T-helper 1 cell treated with Interleukin-12 subunit alpha and Interleukin-12 subunit beta and Interleukin-4 antibody, amounts not matched to agents 30 μg/mL and 1 μg/mL, for 36 hours (primary cell): ENCODE measurements around the gene CACNA1H.

Source experiments
- H3K27ac Mint-ChIP-seq: one replicate; pipeline ENCODE4 v1.8.0; 2021; ENCODE audit warnings: mild to moderate bottlenecking, mixed read lengths
- H3K27me3 Mint-ChIP-seq: one replicate; pipeline ENCODE4 v1.8.0; 2021; ENCODE audit warnings: low read depth, mixed read lengths
- H3K36me3 Mint-ChIP-seq: one replicate; pipeline ENCODE4 v1.8.0; 2021; ENCODE audit warnings: low read depth, mixed read lengths
- H3K4me1 Mint-ChIP-seq: one replicate; pipeline ENCODE4 v1.8.0; 2021; ENCODE audit warnings: low read depth, mixed read lengths
- H3K4me3 Mint-ChIP-seq: one replicate; pipeline ENCODE4 v1.8.0; 2021; ENCODE audit warnings: mild to moderate bottlenecking, moderate library complexity, mixed read lengths
- H3K9me3 Mint-ChIP-seq: one replicate; pipeline ENCODE4 v1.8.0; 2021; ENCODE audit warnings: mixed read lengths

Gene CACNA1H

DNA sequence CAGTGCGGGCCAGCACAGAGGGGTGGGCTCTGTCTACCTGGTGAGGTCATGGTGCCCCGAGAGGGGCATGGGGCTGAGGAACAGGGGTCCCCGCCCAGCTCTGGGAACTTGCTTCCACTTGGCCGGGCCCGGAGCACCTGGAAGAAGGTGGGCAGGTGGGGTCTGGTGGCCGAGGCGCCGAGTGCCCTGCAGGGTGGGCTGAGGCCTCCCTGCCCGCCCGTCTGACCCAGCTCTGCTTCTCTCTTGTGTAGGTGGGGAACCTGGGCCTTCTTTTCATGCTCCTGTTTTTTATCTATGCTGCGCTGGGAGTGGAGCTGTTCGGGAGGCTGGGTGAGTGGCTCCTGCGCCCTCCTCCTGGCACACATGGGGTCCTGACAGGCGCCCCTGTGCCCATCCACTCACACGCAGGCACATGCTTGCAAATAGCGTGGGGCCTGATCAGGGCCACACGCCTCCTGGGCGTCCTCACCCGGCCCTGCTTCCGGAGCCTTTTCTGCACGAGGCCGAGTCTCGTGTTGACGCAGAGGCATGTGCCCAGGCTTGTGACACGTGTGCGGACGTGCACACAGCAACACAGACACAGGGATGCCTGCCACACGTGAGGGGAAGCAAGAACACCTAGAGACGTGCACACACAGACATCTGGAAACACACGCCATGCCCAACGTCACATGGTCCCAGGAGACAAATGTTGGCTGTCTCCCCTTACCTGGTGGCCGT lies 63.9 kb downstream of the CACNA1H start:
- Mint-ChIP-seq H3K4me1 (no peaks in the 10 kb centered on the region), H3K27ac (no peak overlapping the region), H3K4me3 (no peak overlapping the region), H3K36me3 (no peaks in the 10 kb centered on the region), H3K27me3 (no peaks in the 10 kb centered on the region), H3K9me3 (no peaks in the 10 kb centered on the region)

DNA sequence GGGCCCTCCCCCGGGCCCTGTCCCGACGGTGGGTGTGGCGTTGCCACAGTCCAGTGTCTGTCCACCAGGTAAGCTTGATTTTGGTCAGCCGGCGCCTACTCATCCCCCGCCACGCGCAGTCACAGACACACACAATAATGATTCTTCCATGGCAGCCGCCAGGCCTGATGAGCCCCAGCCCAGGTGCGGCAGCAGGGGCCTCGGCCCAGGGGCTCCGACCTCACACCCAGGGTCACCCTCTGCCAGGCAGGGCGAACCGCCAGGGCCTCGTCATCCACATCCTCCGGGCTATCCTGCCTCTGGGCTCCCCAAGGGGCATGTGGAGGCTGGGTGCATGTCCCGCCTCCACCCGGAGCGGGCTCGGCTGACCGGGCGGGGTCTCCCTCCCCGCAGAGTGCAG lies 64.6 kb downstream of the CACNA1H start:
- Mint-ChIP-seq H3K4me3 (no peak overlapping the region), H3K4me1 (no peaks in the 10 kb centered on the region), H3K9me3 (no peaks in the 10 kb centered on the region), H3K27ac (no peak overlapping the region), H3K36me3 (no peaks in the 10 kb centered on the region), H3K27me3 (no peaks in the 10 kb centered on the region)

- Mint-ChIP-seq H3K9me3 (no peaks in the 10 kb centered on the region), H3K4me3 (no peak overlapping the region), H3K27ac (no peak overlapping the region), H3K4me1 (no peaks in the 10 kb centered on the region), H3K27me3 (no peaks in the 10 kb centered on the region), H3K36me3 (no peaks in the 10 kb centered on the region)
Measured at GRCh38 chr16:1218061-1218929, 65.4 kb downstream of the CACNA1H start.

- Mint-ChIP-seq H3K9me3 (no peaks in the 10 kb centered on the region), H3K4me3 (no peak overlapping the region), H3K36me3 (no peaks in the 10 kb centered on the region), H3K27ac (no peak overlapping the region), H3K4me1 (no peaks in the 10 kb centered on the region), H3K27me3 (no peaks in the 10 kb centered on the region)
Measured at GRCh38 chr16:1218930-1219611, 66.2 kb downstream of the CACNA1H start.

GRCh38 chr16:1220098-1220728 lies 67.3 kb downstream of the CACNA1H start:
- Mint-ChIP-seq H3K27ac (no peak overlapping the region), H3K27me3 (no peaks in the 10 kb centered on the region), H3K4me3 (no peak overlapping the region), H3K9me3 (no peaks in the 10 kb centered on the region), H3K36me3 (no peaks in the 10 kb centered on the region), H3K4me1 (no peaks in the 10 kb centered on the region)

DNA sequence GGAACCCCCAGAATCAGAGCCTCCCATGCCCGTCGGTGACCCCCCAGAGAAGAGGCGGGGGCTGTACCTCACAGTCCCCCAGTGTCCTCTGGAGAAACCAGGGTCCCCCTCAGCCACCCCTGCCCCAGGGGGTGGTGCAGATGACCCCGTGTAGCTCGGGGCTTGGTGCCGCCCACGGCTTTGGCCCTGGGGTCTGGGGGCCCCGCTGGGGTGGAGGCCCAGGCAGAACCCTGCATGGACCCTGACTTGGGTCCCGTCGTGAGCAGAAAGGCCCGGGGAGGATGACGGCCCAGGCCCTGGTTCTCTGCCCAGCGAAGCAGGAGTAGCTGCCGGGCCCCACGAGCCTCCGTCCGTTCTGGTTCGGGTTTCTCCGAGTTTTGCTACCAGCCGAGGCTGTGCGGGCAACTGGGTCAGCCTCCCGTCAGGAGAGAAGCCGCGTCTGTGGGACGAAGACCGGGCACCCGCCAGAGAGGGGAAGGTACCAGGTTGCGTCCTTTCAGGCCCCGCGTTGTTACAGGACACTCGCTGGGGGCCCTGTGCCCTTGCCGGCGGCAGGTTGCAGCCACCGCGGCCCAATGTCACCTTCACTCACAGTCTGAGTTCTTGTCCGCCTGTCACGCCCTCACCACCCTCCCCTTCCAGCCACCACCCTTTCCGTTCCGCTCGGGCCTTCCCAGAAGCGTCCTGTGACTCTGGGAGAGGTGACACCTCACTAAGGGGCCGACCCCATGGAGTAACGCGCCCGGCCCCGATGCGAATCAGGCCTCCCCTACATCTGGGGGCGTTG lies 68.1 kb downstream of the CACNA1H start:
- Mint-ChIP-seq H3K9me3 (no peaks in the 10 kb centered on the region), H3K27ac (no peak overlapping the region), H3K36me3 (no peaks in the 10 kb centered on the region), H3K4me1 (no peaks in the 10 kb centered on the region), H3K27me3 (no peaks in the 10 kb centered on the region), H3K4me3 (no peak overlapping the region)

- Mint-ChIP-seq H3K36me3 (no peaks in the 10 kb centered on the region), H3K4me3 (no peak overlapping the region), H3K4me1 (no peaks in the 10 kb centered on the region), H3K27ac (no peak overlapping the region), H3K27me3 (no peaks in the 10 kb centered on the region), H3K9me3 (no peaks in the 10 kb centered on the region)
Measured at GRCh38 chr16:1221628-1222552, 69.0 kb downstream of the CACNA1H start.

DNA sequence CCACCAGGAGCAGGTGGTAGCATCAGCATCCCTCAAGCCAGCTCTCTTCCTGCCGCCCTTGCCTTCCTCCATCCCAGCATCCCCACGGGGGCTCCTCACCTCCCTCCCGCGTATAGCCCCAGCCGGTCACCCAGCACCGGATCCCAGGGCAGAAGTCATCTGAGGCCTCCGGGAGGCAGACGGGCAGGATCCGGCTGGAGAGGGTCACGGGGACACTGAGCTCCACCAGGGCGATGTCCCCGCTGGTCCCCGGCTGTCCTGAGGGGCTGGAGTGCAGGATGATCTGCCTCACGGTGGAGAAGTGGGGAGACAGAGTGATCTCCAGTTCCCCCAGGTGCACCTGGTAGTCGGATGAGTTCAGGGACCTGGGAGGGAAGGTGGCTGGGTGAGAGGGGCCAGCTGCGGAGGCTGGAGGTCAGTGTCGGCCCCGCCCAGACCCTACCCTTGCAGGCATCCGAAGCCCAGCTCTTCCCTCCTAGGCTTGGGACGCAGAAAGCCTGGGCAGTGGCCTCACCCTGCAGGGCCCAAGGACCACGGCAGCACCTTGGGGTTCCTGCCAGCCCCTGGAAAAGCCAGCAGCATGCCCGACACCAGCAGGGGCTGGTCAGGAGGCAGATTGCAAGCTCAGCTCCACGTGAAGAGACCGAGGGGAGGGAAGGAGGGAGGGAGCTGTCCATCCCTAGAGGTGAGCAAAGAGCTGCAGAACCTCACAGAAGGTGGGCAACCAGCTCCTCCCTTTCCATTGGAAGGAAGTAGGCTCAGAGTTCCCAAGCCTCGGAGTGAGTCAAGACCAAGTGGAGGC lies 69.8 kb downstream of the CACNA1H start:
- H3K27me3 Mint-ChIP-seq, result no peaks in the 10 kb centered on the region

GRCh38 chr16:1223355-1224214 lies 70.7 kb downstream of the CACNA1H start:
- Mint-ChIP-seq H3K9me3 (no peaks in the 10 kb centered on the region), H3K4me1 (no peaks in the 10 kb centered on the region), H3K27ac (no peak overlapping the region), H3K4me3 (no peak overlapping the region), H3K27me3 (no peaks in the 10 kb centered on the region), H3K36me3 (no peaks in the 10 kb centered on the region)

More for the DNA sequence above, 69.8 kb downstream of the CACNA1H start:
- Mint-ChIP-seq H3K36me3 (no peaks in the 10 kb centered on the region), H3K27ac (no peak overlapping the region), H3K9me3 (no peaks in the 10 kb centered on the region), H3K4me1 (no peaks in the 10 kb centered on the region), H3K4me3 (no peak overlapping the region)

- H3K36me3 Mint-ChIP-seq, result no peaks in the 10 kb centered on the region
Measured at GRCh38 chr16:1224558-1224957, 71.7 kb downstream of the CACNA1H start.

DNA sequence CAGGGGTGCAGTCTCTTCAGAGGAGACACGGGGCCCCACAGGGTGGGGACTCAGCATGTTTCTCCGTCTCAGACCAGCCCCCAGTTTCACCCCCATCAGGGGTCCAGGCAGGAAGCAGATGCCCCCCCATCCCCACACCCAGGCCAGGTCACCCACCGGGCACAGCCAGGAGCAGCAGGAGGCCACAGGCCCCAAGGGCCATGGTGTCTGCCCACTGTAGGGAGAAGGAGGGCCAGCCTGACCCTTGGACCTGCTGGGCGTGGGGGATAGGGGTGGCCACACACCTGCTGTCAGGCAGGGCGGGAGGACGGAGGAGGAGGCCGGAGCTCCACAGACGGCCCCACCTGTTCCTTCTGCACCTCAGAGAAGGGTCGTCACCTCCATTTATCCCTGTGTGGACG lies 72.1 kb downstream of the CACNA1H start, which contains the start of gene TPSG1:
TSS of gene TPSG1 (minus strand) at position 218 of the 401 bp plus-strand sequence. CDS start at position 202, 16 bp downstream.
- no peaks in the 10 kb centered on the region for H3K27me3 Mint-ChIP-seq
- no peaks in the 10 kb centered on the region for H3K4me1 Mint-ChIP-seq
- H3K9me3 Mint-ChIP-seq, result no peaks in the 10 kb centered on the region
- no peak within 1 kb of the TSS for H3K4me3 Mint-ChIP-seq
- H3K36me3 Mint-ChIP-seq, result no peaks in the 10 kb centered on the region
- no peak within 1 kb of the TSS for H3K27ac Mint-ChIP-seq

More at GRCh38 chr16:1224558-1224957, 71.7 kb downstream of the CACNA1H start:
- H3K27ac Mint-ChIP-seq, result no peak overlapping the region
- no peaks in the 10 kb centered on the region for H3K4me1 Mint-ChIP-seq
- no peaks in the 10 kb centered on the region for H3K9me3 Mint-ChIP-seq
- H3K27me3 Mint-ChIP-seq, result no peaks in the 10 kb centered on the region
- no peak overlapping the region for H3K4me3 Mint-ChIP-seq
